ENCODE data around the gene STAT6. TPM values are rescaled to one million over a fixed set of nuclear protein-coding genes. Genes with fewer than 3 reads are reported as not detected.

The STAT6 gene
- total RNA-seq, 1 experiment from 2014 or later, result 44.4 TPM

- Histone ChIP-seq H3K79me1 (ENCODE audit: insufficient read depth, low read depth, low read length, poor library complexity, severe bottlenecking) (no peaks in the 10 kb centered on the region), H2BK20ac (ENCODE audit: low read depth, low read length, poor library complexity, severe bottlenecking) (no peak overlapping the region), H2BK120ac (ENCODE audit: low read depth, low read length, poor library complexity, severe bottlenecking) (no peak overlapping the region), H3K56ac (ENCODE audit: insufficient read length, low read depth, low read length) (no peak overlapping the region), H3K27me3 (ENCODE audit: insufficient read depth, low read length) (no peaks in the 10 kb centered on the region), H3K79me2 (ENCODE audit: insufficient read depth, low read length) (no peaks in the 10 kb centered on the region), H3K4me2 (ENCODE audit: insufficient read depth, insufficient read length, low read length) (no peak overlapping the region), H2BK15ac (ENCODE audit: low read depth, low read length) (no peak overlapping the region), H4K91ac (ENCODE audit: insufficient read length, low read depth, low read length) (no peak overlapping the region), H2BK12ac (ENCODE audit: insufficient read length, low read depth, low read length) (no peak overlapping the region), H2AK5ac (ENCODE audit: insufficient read length, low read length) (no peak overlapping the region), H3K9ac (ENCODE audit: extremely low read depth, insufficient read length, low read length) (no peak overlapping the region), H3K14ac (ENCODE audit: insufficient read depth, low read length) (no peak overlapping the region), H4K20me1 (ENCODE audit: control insufficient read depth, insufficient read depth, insufficient read length) (no peaks in the 10 kb centered on the region), H3T11ph (ENCODE audit: low read length) (no peak overlapping the region), H3K9me3 (ENCODE audit: control insufficient read depth, low read depth, low read length) (no peaks in the 10 kb centered on the region), H2AFZ (ENCODE audit: low read length) (no peak overlapping the region), H3K23me2 (ENCODE audit: insufficient read length, low read depth, low read length, poor library complexity, severe bottlenecking) (peaks cover 4% of the 10 kb centered on the region), H4K5ac (ENCODE audit: insufficient read length, low read depth, low read length) (no peak overlapping the region), H3K4me1 (ENCODE audit: insufficient read depth, low read length) (no peaks in the 10 kb centered on the region), H3K27ac (ENCODE audit: insufficient read length, low read depth, low read length) (no peak overlapping the region), H2BK5ac (ENCODE audit: insufficient read length, low read length) (no peak overlapping the region), H3K4ac (ENCODE audit: low read depth, low read length) (no peak overlapping the region), H4K8ac (replicated peaks; ENCODE audit: insufficient read length, low read depth, low read length) (no peak overlapping the region), H3K18ac (ENCODE audit: insufficient read length, low read depth, low read length) (no peak overlapping the region), H3K23ac (ENCODE audit: insufficient read length, low read depth, low read length) (no peak overlapping the region)
- H3K27me3 Mint-ChIP-seq (ENCODE audit: low read depth), result no peaks in the 10 kb centered on the region
- no peak for TF ChIP-seq CTCF (conservative IDR thresholded peaks at IDR 0.05)
- no peak overlapping the region; a peak in 1 of 7 replicates for H3K27ac Mint-ChIP-seq
- peaks cover 10 to 13% of the 10 kb centered on the region in 2 experiments for H3K4me1 Mint-ChIP-seq
- no CpG with 5 or more reads among the region's 1 CpG for WGBS (ENCODE audit: extremely low coverage, insufficient read length, low lambda C conversion rate)
- H3K9me3 Mint-ChIP-seq, result no peaks in the 10 kb centered on the region; a peak in 1 of 5 replicates
- peaks cover 5 to 16% (median 13%) of the 10 kb centered on the region in 3 experiments; a peak in 5 of 7 replicates for H3K36me3 Mint-ChIP-seq (ENCODE audit: insufficient read depth in 1 of 3, low read depth in 3 of 3)
- H3K4me3 Mint-ChIP-seq, result no peak overlapping the region
- DNase-seq, result no peak
These were observed 31.3 kb downstream of the STAT6 start for GRCh38 chr12:57079821-57080220.
